Measurements from ENCODE around the gene TNFSF15.

The TNFSF15 gene

DNA sequence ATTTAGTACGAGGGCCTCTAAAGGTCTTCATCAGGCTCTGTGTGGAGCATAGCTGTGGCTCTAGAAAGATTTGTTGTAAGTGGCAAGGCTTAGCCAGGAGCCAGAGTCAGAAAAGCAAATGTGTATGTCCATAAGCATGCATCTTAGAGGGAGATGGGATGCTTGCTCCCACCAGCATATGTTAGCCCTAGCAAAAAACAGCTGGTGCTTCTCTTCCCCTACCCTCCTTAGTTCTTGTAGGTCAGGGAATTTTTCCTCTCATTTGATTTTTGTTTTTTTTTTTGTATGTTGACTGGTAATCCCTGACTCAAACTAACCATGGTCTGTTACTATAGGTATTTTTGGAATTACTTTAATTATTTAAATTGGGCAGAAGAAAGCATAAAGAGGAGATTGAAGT lies 7.7 kb downstream of the TNFSF15 start:
- DNase-seq, result no peak
- Histone ChIP-seq H3K27me3 (no peaks in the 10 kb centered on the region; the same call in 1 of the 2 replicates), H3K9me3 (no peaks in the 10 kb centered on the region), H3K4me3 (ENCODE audit: low read depth, low read length) (no peak overlapping the region), H3K4me1 (no peaks in the 10 kb centered on the region), H3K36me3 (no peaks in the 10 kb centered on the region)
- TF ChIP-seq, protein P1, sequence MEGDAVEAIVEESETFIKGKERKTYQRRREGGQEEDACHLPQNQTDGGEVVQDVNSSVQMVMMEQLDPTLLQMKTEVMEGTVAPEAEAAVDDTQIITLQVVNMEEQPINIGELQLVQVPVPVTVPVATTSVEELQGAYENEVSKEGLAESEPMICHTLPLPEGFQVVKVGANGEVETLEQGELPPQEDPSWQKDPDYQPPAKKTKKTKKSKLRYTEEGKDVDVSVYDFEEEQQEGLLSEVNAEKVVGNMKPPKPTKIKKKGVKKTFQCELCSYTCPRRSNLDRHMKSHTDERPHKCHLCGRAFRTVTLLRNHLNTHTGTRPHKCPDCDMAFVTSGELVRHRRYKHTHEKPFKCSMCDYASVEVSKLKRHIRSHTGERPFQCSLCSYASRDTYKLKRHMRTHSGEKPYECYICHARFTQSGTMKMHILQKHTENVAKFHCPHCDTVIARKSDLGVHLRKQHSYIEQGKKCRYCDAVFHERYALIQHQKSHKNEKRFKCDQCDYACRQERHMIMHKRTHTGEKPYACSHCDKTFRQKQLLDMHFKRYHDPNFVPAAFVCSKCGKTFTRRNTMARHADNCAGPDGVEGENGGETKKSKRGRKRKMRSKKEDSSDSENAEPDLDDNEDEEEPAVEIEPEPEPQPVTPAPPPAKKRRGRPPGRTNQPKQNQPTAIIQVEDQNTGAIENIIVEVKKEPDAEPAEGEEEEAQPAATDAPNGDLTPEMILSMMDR (IDR thresholded peaks at IDR 0.05; ENCODE audit: low read depth, low read length), result no peak

DNA sequence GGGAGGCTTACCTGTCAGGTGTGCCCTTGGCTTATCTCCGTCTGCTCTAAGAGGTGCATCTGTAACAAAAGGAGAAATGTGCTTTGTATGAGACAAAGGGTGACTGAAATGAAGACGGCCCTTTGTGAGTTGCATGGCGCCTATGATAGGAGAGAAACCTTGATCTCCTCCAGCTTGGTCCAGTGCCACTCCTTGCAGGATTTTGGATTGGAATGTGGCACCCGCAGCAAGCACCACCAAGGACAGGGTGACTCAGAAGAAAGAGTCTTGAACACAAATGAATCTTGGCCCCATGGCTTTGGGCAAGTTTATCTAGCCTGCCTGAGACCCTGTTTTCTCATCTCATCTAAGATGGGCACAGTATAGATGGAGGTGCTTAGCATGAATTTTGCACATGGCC lies 13.4 kb downstream of the TNFSF15 start:
- TF ChIP-seq, protein P1 (IDR thresholded peaks at IDR 0.05; ENCODE audit: low read depth, low read length), result no peak
- no peak overlapping the region for H3K4me3 ChIP-seq (ENCODE audit: low read depth, low read length)
- H3K9me3 ChIP-seq, result no peaks in the 10 kb centered on the region

DNA sequence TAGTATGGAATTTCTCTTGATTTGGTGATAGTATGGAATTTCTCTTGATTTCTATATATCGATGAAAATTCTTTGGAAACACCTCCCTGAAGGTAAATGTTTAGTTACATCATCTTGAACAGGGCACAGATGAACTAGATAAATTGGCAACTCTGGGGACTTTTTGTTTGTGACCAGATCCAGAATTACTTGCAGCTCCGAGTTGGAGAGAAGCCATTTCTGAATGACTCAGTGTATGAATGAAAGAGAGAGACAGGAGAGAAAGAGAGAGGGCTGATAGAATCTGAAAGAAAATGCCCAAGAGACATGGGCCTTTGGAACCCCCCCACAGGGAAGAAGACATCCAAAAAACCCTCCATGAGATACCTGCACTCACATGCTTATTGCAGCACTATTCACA lies 14.1 kb downstream of the TNFSF15 start:
- TF ChIP-seq, protein P1 (IDR thresholded peaks at IDR 0.05; ENCODE audit: low read depth, low read length), result no peak
- DNase-seq, result no peak
- no peaks in the 10 kb centered on the region for H3K9me3 ChIP-seq
- no peaks in the 10 kb centered on the region for H3K36me3 ChIP-seq
- H3K27me3 ChIP-seq, result no peaks in the 10 kb centered on the region
- H3K4me1 ChIP-seq, result no peaks in the 10 kb centered on the region
- H3K4me3 ChIP-seq (ENCODE audit: low read depth, low read length), result no peak overlapping the region

More for the DNA sequence above, 13.4 kb downstream of the TNFSF15 start:
- H3K27me3 ChIP-seq, result no peaks in the 10 kb centered on the region
- DNase-seq, result no peak
- no peaks in the 10 kb centered on the region for H3K36me3 ChIP-seq
- H3K4me1 ChIP-seq, result no peaks in the 10 kb centered on the region

DNA sequence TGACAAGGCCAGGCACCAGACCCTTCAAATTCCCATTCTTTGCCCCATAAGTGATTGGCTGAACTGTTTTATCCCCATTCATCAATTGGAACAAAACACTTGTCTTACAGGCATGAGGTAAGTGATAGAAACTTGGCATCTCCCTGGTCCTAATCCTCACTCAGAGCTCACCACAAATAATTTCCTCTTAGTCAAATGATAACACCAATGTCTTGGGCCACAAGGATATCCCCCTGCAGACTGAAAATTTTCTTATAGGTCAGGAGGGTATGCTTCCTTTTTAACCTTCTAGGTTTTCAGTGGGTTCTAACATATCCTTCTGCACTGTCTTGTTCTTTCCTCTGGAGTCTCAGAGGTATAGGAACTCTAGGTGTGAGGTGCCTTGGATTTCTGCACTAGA lies 14.5 kb downstream of the TNFSF15 start:
- TF ChIP-seq, protein P1 (IDR thresholded peaks at IDR 0.05; ENCODE audit: low read depth, low read length), result no peak

DNA sequence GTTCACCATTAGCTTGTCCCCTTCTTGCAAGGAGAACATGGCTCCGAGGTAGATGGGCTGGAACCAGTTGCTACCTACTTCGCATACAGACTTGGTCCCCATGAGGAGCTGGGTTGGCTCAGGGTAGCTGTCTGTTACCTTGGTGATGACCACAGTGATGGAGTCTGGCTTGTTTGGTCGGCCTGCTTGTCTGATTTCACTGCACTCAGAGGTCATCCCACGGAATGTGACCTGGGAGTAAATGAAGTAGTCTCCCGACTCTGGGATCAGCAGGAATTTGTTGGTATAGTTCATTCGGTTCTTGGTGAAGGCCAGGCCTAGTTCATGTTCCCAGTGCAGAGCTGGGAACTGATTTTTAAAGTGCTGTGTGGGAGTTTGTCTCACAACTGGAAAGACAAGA lies 15.3 kb downstream of the TNFSF15 start:
- TF ChIP-seq, protein P1 (IDR thresholded peaks at IDR 0.05; ENCODE audit: low read depth, low read length), result no peak
- Histone ChIP-seq H3K4me1 (no peaks in the 10 kb centered on the region), H3K27me3 (no peaks in the 10 kb centered on the region), H3K9me3 (no peaks in the 10 kb centered on the region), H3K4me3 (ENCODE audit: low read depth, low read length) (no peak overlapping the region), H3K36me3 (no peaks in the 10 kb centered on the region)
- no peak for DNase-seq

More for the DNA sequence above, 14.5 kb downstream of the TNFSF15 start:
- Histone ChIP-seq H3K27me3 (no peaks in the 10 kb centered on the region), H3K9me3 (no peaks in the 10 kb centered on the region), H3K36me3 (no peaks in the 10 kb centered on the region), H3K4me1 (no peaks in the 10 kb centered on the region), H3K4me3 (ENCODE audit: low read depth, low read length) (no peak overlapping the region)
- no peak for DNase-seq

DNA sequence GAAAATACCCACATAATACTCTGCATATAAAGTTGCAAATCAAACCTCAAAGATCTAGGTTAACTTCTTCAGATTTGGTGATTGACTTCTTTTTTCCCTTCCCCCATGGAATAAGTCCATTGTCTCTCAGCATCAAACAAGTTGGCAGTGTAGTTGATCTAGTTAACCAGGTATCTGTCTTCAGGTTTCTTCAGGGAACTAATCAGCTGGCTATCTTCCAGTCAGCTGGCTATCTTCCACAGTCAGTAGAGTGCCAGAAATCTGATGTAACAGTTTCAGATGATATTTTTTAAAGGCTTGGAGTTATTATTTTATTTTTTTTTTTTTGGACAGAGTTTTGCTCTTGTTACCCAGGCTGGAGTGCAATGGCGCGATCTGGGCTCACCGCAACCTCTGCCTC lies 16.8 kb downstream of the TNFSF15 start:
- H3K36me3 ChIP-seq, result no peaks in the 10 kb centered on the region
- TF ChIP-seq, protein P1 (IDR thresholded peaks at IDR 0.05; ENCODE audit: low read depth, low read length), result no peak
- no peaks in the 10 kb centered on the region for H3K27me3 ChIP-seq
- no peak for DNase-seq
- H3K4me1 ChIP-seq, result no peaks in the 10 kb centered on the region
- no peak overlapping the region for H3K4me3 ChIP-seq (ENCODE audit: low read depth, low read length)
- H3K9me3 ChIP-seq, result no peaks in the 10 kb centered on the region

All from BE2C (cell line).